GM19351 (cell line): Measurements from ENCODE around the gene BEX4.
A peak's percentile ranks its signal among the peaks of the same experiment; 100 is the strongest.

Experiments used
- ATAC-seq: cut with Tn5 transposase; IDR thresholded peaks from one replicate; pipeline ENCODE4 v1.9.1; 2021; ENCODE audit warnings: mild to moderate bottlenecking, moderate library complexity; ENCODE audit not compliant: unreplicated experiment

Gene BEX4

GRCh38 chrX:103236296-103236695 is 21.4 kb downstream of the BEX4 start:
- ATAC-seq, result no peak

DNA sequence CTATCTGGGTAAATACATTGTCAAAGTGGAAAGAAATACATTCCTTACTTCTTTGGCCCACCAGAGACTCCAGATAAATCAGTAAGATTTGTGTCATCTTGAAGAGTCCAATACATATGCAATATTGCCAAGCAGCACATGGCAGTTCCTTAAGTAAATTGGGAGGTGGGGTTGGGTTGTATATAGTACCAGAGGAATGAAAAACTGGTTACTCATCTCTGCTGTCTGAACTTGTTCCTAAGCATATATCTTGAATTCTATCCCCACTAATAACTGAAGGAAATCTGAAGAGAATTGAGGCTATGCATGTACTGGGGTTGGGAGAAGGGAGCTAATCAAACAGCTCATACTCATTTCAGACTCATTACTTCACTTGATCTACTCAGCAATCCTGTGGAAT is 25.2 kb downstream of the BEX4 start:
- ATAC-seq, result no peak

DNA sequence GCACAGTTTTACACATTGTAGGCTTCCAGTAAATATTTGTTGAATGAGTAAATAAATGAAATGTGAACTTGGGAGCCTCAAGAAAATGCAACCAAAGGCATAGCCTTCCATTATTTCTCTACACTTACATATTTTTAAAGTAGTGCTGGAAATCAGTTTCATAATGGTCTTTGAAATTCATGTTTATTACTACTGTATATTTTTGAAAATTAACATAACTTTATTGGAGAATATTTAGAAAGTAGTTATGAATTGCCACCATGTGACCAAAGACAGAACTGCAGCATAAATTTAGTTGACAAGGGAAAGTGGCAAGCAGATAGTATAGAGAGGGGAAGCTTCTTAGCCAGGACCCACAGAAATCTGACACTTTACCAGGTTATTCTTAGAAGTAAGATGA is 33.6 kb downstream of the BEX4 start:
- peak; percentile 78 for ATAC-seq

DNA sequence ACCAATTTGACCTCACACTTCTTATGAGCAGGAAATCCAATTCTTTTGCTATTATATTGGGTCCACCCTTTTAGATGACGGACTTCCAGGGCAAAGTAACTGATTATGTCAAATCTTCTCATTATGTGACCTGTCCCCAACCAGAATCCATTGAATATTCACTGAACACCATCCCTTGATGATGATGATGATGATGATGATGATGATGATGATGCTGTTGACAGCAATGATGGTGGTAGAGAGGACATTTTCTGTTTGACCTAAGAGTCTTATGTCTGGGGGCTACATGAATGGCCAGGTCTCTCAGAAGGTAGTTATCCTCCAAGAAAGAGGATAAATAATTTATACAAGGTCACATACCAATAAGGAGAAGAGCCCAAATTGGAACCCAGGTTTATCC is 34.9 kb downstream of the BEX4 start:
- no peak for ATAC-seq

DNA sequence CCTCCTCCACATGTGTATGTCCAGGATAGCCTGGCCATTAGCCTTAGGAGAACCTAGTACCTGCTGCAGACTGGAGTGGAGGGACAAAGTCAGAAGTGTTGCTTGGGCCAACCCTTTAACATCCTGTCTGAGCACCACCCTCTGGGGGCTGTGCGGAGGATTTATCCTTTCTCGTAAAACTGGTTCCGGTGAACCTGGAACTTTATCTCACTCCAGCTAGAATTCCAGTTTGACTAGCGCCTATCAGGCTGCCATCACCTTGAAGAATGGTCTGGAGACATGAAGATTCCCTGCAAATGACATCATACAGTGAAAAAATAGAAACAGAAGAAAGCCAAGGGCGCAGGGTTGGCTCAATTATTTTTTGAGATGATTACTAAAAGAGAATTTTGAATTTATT is 36.1 kb downstream of the BEX4 start:
- ATAC-seq, result no peak

DNA sequence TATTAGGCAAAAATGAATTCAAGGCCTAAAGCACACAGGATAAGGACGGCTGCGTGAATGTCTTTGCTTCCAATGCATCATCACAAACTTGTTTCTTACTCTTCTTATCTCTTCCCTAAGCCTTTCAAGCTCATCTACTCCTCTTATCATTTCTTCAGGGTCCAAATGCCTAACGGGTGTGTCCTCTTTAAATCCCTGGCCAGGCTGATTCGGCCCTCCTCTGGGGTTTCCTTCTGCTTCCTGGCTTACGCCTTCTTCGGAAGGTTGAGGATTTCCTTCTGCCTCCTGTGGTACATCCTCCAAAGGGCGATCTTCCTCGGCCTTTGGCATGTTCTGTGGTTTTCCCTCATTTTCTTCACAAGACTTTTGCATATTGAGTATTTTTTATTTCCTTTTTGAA is 38.7 kb downstream of the BEX4 start:
- ATAC-seq, result no peak

DNA sequence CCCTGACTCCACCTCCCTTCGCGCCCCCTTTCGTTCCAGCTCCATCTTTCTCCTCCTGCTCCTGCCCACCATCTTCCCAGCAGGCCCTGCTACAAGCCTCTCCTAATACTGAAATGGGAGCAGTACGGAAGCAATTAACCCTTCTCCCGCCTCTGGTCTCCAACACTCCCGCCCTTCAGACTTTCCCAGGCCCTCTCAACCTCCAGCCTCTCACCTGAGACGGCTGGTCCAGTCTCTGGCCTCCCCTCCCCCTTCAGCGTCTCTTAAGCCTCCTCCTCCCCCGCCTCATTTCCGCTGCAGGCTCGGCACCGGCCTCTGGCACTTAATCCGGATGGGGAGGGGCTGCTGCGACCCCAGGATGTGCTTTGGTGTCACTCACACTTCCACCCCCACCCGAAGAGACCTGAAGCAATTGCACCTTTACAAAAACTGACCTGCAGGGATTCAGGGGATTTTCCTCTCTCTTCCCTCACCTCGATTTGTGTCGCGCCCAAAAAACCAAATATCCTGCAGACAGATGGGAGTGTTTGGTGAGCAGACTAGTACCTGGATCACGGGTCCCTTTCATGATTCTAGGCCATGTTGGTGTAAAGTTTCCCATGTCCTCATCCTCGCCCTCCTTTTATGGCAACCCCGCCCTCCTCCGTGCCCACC is 39.4 kb downstream of the BEX4 start:
- ATAC-seq, result peak; percentile 64

- ATAC-seq, result peak; percentile 95
These were observed 40.1 kb downstream of the BEX4 start, which contains the start of gene TCEAL8 for GRCh38 chrX:103254921-103255493. Gene TCEAL8 (minus strand): TSS chrX:103255155. CDS start chrX:103253979, 1,176 bp downstream.

DNA sequence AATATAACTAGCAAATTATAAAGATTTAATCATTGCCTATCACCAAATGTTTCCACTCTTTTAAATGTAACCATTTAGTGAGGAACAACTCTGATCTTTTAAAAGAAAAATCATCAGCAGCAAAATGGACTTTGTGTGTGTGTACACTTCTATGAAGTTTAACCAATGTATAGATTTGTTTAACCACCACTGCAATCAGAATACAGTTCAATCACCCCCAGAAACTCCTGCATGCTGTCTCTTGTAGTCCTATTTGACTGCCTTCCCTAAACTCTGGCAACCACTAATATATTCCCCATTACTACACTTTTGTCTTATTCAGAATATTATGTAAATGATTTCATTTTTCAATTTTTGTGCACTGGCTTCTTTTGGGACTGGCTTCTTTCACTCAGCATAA is 41.7 kb downstream of the BEX4 start:
- ATAC-seq, result no peak

DNA sequence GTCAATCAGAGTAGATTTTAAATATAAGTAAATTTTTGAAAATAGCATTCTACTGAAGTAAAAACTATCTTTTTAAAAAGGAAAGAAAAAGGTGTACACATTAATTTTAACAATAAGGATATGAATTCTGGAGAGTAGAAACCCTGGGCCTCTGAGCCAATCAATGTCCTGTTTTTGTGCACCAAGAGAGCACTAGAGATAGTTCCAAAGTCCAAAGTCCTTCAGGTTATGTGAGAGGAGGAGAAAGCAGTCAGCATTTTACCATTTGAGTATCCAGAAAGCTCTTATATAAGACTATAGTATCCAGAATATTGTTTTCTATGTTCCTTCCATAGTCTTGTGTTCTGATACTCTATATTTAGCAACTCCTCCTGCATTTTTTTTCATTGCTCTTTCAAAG is 43.4 kb downstream of the BEX4 start:
- ATAC-seq, result no peak
